ENCODE measurements around the gene OLFM4.

OLFM4 gene

GRCh38 chr13:53028063-53028462, 550 bp upstream of the OLFM4 start:
- no peak overlapping the region for H3K4me3 ChIP-seq (ENCODE audit: low read depth, low read length)
- TF ChIP-seq CTCF (IDR thresholded peaks at IDR 0.05; ENCODE audit: borderline replicate concordance, insufficient read depth, low read depth, low read length) = no peak

- no peak overlapping the region for H3K4me3 ChIP-seq (ENCODE audit: low read depth, low read length)
- TF ChIP-seq CTCF (IDR thresholded peaks at IDR 0.05; ENCODE audit: borderline replicate concordance, insufficient read depth, low read depth, low read length) = no peak
These were observed 4.2 kb downstream of the OLFM4 start for GRCh38 chr13:53032849-53033248.

- no peak for TF ChIP-seq CTCF (IDR thresholded peaks at IDR 0.05; ENCODE audit: borderline replicate concordance, insufficient read depth, low read depth, low read length)
- no peak overlapping the region for H3K4me3 ChIP-seq (ENCODE audit: low read depth, low read length)
These were observed 10.4 kb downstream of the OLFM4 start for GRCh38 chr13:53038993-53039392.

GRCh38 chr13:53041968-53042516, 13.4 kb downstream of the OLFM4 start:
- TF ChIP-seq CTCF (IDR thresholded peaks at IDR 0.05; ENCODE audit: borderline replicate concordance, insufficient read depth, low read depth, low read length) = no peak
- H3K4me3 ChIP-seq (ENCODE audit: low read depth, low read length) = no peak overlapping the region

- no peak overlapping the region for H3K4me3 ChIP-seq (ENCODE audit: low read depth, low read length)
- TF ChIP-seq CTCF (IDR thresholded peaks at IDR 0.05; ENCODE audit: borderline replicate concordance, insufficient read depth, low read depth, low read length) = no peak
These were observed 14.3 kb downstream of the OLFM4 start for GRCh38 chr13:53042877-53043276.

GRCh38 chr13:53043398-53043797, 14.8 kb downstream of the OLFM4 start:
- H3K4me3 ChIP-seq (ENCODE audit: low read depth, low read length) = no peak overlapping the region
- no peak for TF ChIP-seq CTCF (IDR thresholded peaks at IDR 0.05; ENCODE audit: borderline replicate concordance, insufficient read depth, low read depth, low read length)

GRCh38 chr13:53045189-53045588, 16.6 kb downstream of the OLFM4 start:
- no peak overlapping the region for H3K4me3 ChIP-seq (ENCODE audit: low read depth, low read length)
- no peak for TF ChIP-seq CTCF (IDR thresholded peaks at IDR 0.05; ENCODE audit: borderline replicate concordance, insufficient read depth, low read depth, low read length)
